ENCODE data around the gene GHDC.

GRCh38 chr17:42189651-42189965 lies 4.7 kb downstream of the GHDC start:
- TF ChIP-seq, protein P1, sequence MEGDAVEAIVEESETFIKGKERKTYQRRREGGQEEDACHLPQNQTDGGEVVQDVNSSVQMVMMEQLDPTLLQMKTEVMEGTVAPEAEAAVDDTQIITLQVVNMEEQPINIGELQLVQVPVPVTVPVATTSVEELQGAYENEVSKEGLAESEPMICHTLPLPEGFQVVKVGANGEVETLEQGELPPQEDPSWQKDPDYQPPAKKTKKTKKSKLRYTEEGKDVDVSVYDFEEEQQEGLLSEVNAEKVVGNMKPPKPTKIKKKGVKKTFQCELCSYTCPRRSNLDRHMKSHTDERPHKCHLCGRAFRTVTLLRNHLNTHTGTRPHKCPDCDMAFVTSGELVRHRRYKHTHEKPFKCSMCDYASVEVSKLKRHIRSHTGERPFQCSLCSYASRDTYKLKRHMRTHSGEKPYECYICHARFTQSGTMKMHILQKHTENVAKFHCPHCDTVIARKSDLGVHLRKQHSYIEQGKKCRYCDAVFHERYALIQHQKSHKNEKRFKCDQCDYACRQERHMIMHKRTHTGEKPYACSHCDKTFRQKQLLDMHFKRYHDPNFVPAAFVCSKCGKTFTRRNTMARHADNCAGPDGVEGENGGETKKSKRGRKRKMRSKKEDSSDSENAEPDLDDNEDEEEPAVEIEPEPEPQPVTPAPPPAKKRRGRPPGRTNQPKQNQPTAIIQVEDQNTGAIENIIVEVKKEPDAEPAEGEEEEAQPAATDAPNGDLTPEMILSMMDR (IDR thresholded peaks at IDR 0.05), result no peak
- TF ChIP-seq POLR2A (IDR thresholded peaks at IDR 0.05), result no peak

Data from uterus (tissue), 2 donors.